Fibroblast of lung (primary cell): ENCODE measurements around the gene GPR132. TPM values are rescaled to one million over a fixed set of nuclear protein-coding genes. Genes with fewer than 3 reads are reported as not detected.

Source experiments
- DNase-seq, 2 donors: peaks; one replicate each; pipeline versions ENCODE4 v3.0.0 to v3.0.0-alpha.2; 2010; ENCODE audit warnings: low read depth in 2 of 2
- H2AFZ ChIP-seq: 2 replicates; pipeline ENCODE4 v1.5.1; 2012; ENCODE audit warnings: low read length, control low read depth, inconsistent platforms
- H3K27ac ChIP-seq: 2 replicates; pipeline ENCODE4 v1.5.1; 2011; ENCODE audit warnings: low read length, control low read depth; ENCODE audit not compliant: insufficient read depth
- H3K27me3 ChIP-seq: 2 replicates; pipeline ENCODE4 v1.5.1; 2011; ENCODE audit warnings: mild to moderate bottlenecking, low read length; ENCODE audit not compliant: control insufficient read depth, insufficient read depth
- H3K36me3 ChIP-seq: 2 replicates; pipeline ENCODE4 v1.5.1; 2011; ENCODE audit warnings: low read length; ENCODE audit not compliant: control insufficient read depth, insufficient read depth
- H3K4me1 ChIP-seq: 2 replicates; pipeline ENCODE4 v1.5.1; 2011; ENCODE audit warnings: low read length; ENCODE audit not compliant: control insufficient read depth, insufficient read depth; ENCODE audit errors: extremely low read depth
- H3K4me2 ChIP-seq: 2 replicates; pipeline ENCODE4 v1.5.1; 2011; ENCODE audit warnings: low read length, control low read depth; ENCODE audit not compliant: insufficient read depth; ENCODE audit errors: extremely low read depth
- H3K4me3 ChIP-seq, 4 experiments: fragments of 200-600 bp in 1 of 4; sonication (generic) in 1 of 4; replicated peaks in 1 of 4; 2 replicates each; pipeline ENCODE4 v1.5.1; 2011 to 2016; ENCODE audit warnings: low read length in 4 of 4, low read depth in 3 of 4, mild to moderate bottlenecking in 3 of 4, control low read depth in 2 of 4, inconsistent platforms in 1 of 4, mixed read lengths in 1 of 4; ENCODE audit not compliant: insufficient read depth in 1 of 4; ENCODE audit errors: control extremely low read depth in 1 of 4
- H3K79me2 ChIP-seq: 2 replicates; pipeline ENCODE4 v1.5.1; 2012; ENCODE audit warnings: mild to moderate bottlenecking, low read length, inconsistent platforms; ENCODE audit not compliant: control insufficient read depth, insufficient read depth
- H3K9ac ChIP-seq: 2 replicates; pipeline ENCODE4 v1.5.1; 2011; ENCODE audit warnings: mild to moderate bottlenecking, low read length, control low read depth; ENCODE audit not compliant: insufficient read depth
- H3K9me3 ChIP-seq: 2 replicates; pipeline ENCODE4 v1.5.1; 2012; ENCODE audit warnings: low read depth, low read length; ENCODE audit not compliant: control insufficient read depth, insufficient read depth
- H4K20me1 ChIP-seq: 2 replicates; pipeline ENCODE4 v1.5.1; 2011; ENCODE audit warnings: low read length; ENCODE audit not compliant: control insufficient read depth, insufficient read depth; ENCODE audit errors: extremely low read depth
- EZH2 ChIP-seq: IDR thresholded peaks from 2 replicates; pipeline ENCODE4 v1.5.1; 2012; ENCODE audit warnings: low read length, control low read depth, mild to moderate bottlenecking; ENCODE audit errors: missing control alignments
- polyA plus RNA-seq, 2 donors: library from polyadenylated mRNA; depleted of rRNA in 1 of 2; stranded (reverse) in 1 of 2; unstranded in 1 of 2; fragments of >200 nt; gene quantifications; 2 replicates each; pipeline ENCODE4 v1.2.1, GENCODE V29; 2011 to 2012; ENCODE audit warnings: missing spikeins in 1 of 2
- total RNA-seq: library from RNA; depleted of rRNA; stranded (reverse); fragments of >200 nt; gene quantifications from 2 replicates; pipeline ENCODE4 v1.2.1, GENCODE V29; 2014
- TF ChIP-seq, protein P1 (sequence below), 2 donors: IDR thresholded peaks in 1 of 2; conservative IDR thresholded peaks in 1 of 2; 1 replicate in 1 of 2; 2 replicates in 1 of 2; pipeline ENCODE4 v1.5.1; 2011 to 2012; ENCODE audit warnings: low read length in 2 of 2, control low read depth in 1 of 2, inconsistent platforms in 1 of 2, low read depth in 1 of 2, mild to moderate bottlenecking in 1 of 2

GPR132 gene
- total and polyA plus RNA-seq, 2 donors (not counting 1 experiment from before 2014, with no cell fraction given): 0.17 TPM; not detected in 1

DNA sequence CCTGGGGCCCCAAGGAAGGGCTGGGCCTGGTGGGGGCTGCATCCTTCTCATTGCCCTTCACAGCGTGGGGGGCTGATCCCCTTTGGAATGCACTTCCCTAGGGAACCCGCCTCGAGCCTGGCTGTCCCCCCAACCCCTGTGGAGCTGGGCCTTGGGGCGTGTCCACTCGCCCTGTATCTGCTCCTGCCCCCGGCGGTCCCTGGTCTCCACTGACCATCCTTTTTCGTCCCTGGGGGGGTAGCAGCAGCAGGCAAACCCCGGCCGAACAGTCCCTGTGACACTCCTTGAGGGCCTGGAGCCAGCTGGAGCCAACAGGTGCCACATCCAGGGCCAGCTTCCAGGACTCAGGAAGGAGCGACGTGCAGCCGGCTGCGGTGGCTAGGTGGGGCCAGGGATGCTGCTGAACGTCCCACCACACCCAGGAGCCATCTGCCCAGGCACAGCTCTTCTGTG lies 9.4 kb upstream of the GPR132 start:
- H3K27me3 ChIP-seq: peaks cover 6% of the 10 kb centered on the region
- H4K20me1 ChIP-seq: no peaks in the 10 kb centered on the region
- peaks cover 7% of the 10 kb centered on the region for H3K4me1 ChIP-seq
- H3K4me2 ChIP-seq: no peak overlapping the region
- no peak overlapping the region for H2AFZ ChIP-seq
- TF ChIP-seq, protein P1, sequence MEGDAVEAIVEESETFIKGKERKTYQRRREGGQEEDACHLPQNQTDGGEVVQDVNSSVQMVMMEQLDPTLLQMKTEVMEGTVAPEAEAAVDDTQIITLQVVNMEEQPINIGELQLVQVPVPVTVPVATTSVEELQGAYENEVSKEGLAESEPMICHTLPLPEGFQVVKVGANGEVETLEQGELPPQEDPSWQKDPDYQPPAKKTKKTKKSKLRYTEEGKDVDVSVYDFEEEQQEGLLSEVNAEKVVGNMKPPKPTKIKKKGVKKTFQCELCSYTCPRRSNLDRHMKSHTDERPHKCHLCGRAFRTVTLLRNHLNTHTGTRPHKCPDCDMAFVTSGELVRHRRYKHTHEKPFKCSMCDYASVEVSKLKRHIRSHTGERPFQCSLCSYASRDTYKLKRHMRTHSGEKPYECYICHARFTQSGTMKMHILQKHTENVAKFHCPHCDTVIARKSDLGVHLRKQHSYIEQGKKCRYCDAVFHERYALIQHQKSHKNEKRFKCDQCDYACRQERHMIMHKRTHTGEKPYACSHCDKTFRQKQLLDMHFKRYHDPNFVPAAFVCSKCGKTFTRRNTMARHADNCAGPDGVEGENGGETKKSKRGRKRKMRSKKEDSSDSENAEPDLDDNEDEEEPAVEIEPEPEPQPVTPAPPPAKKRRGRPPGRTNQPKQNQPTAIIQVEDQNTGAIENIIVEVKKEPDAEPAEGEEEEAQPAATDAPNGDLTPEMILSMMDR (conservative IDR thresholded peaks at IDR 0.05 in 1 of 2, IDR thresholded peaks at IDR 0.05 in 1 of 2; ENCODE audit: low read depth in 1 of 2, low read length in 2 of 2): no peak
- TF ChIP-seq EZH2: no peak
- no peak overlapping the region for H3K4me3 ChIP-seq
- H3K36me3 ChIP-seq: no peaks in the 10 kb centered on the region
- no peak for DNase-seq
- H3K27ac ChIP-seq: no peak overlapping the region
- no peaks in the 10 kb centered on the region for H3K9me3 ChIP-seq
- H3K9ac ChIP-seq: no peak overlapping the region
- no peaks in the 10 kb centered on the region for H3K79me2 ChIP-seq

DNA sequence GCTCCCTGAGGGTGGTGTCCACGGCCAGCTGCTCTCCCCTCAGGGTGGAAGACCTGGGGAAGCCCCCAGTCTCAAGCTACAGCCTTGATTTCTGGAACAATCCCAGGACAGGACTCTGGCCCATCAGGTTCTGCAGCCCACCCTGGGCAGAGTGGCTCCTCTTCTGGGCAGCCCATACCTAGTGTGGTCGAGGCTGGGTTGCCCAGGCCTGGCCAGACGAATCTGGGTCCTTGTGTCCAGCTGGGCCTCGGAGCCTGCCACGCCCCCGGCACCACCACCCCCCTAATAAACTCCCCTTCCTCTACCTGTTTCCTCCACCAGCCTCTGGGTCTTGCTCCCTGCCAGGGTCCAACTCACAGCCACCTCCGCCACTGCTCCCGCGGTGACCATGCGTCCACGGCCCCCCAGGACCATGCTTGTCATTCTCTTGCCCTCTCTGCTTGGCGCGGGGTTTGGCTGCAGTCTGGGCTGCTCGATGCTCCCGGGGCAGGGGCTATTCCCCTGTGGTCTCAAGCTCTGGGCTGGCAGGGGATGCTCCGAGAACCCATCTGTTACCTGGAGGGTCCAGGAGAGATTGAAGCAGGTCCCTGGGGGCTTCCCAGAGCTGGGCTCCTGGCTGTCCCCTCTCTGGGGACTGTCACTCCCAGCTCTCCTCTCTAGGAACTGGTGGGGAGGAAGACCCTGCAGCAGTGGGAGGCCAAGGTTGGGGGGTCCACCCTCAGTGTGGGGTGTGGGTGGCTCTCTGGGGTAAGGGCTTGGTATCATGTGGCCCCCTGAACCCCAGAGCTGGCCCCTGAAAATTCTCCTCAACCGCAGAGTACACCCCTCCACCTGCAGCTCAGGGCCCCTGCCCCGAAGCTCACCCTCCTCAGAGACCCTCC lies 8.7 kb upstream of the GPR132 start:
- DNase-seq: no peak
- no peak for TF ChIP-seq EZH2
- TF ChIP-seq, protein P1 (conservative IDR thresholded peaks at IDR 0.05 in 1 of 2, IDR thresholded peaks at IDR 0.05 in 1 of 2; ENCODE audit: low read depth in 1 of 2, low read length in 2 of 2): no peak

DNA sequence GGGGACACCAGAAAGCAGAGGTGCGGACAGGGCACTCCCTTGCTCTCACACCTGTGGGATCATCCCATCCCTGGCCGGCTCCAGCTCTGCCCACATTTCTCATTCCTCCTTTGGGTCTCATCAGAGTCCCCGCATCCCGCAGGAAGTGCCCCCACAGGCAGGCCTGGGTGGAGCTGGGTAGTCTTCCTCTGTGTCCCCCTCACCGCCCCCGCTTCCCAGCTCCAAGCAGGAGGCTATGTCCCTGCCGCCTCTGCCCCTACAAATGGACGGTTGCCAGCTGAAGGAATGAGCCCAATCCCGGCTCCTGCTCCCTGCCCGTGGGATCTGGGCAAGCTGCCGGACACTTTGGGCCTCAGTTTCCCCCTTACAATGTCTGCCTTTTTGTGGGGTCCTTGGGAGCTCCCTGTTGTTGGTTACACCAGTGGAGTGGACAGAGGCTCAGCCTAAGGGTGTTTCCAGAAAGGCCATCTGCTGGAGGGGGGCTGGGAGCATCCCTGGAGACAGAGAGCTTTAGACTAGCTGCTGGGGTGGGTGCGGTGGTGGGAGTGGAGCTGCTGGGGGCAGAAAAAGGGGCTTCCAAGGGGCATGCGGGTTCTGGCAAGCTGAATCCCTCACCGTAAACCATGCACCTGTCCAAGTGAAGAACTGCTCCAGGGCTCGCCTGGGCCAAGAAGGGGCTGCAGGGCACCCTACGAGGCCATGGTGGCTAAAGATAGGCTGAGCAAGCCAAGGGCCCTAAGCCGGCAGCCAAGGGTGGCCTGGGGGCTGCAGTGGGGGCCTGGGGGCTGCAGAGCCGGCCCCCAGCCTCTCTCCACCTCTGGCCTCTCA lies 7.9 kb upstream of the GPR132 start:
- peaks cover 6% of the 10 kb centered on the region for H3K27me3 ChIP-seq
- H4K20me1 ChIP-seq: no peaks in the 10 kb centered on the region
- DNase-seq: no peak
- no peak for TF ChIP-seq EZH2
- TF ChIP-seq, protein P1 (conservative IDR thresholded peaks at IDR 0.05 in 1 of 2, IDR thresholded peaks at IDR 0.05 in 1 of 2; ENCODE audit: low read depth in 1 of 2, low read length in 2 of 2): no peak
- no peak overlapping the region for H3K9ac ChIP-seq
- H3K9me3 ChIP-seq: no peaks in the 10 kb centered on the region
- H3K4me3 ChIP-seq: no peak overlapping the region
- no peaks in the 10 kb centered on the region for H3K79me2 ChIP-seq
- no peak overlapping the region for H3K27ac ChIP-seq
- H3K4me2 ChIP-seq: no peak overlapping the region
- no peak overlapping the region for H2AFZ ChIP-seq
- peaks cover 7% of the 10 kb centered on the region for H3K4me1 ChIP-seq
- no peaks in the 10 kb centered on the region for H3K36me3 ChIP-seq

More for the DNA sequence above, 8.7 kb upstream of the GPR132 start:
- H3K79me2 ChIP-seq: no peaks in the 10 kb centered on the region
- no peaks in the 10 kb centered on the region for H3K9me3 ChIP-seq
- no peak overlapping the region for H3K9ac ChIP-seq
- no peak overlapping the region for H3K4me2 ChIP-seq
- peaks cover 7% of the 10 kb centered on the region for H3K4me1 ChIP-seq
- no peak overlapping the region for H3K4me3 ChIP-seq
- H3K27ac ChIP-seq: no peak overlapping the region
- H4K20me1 ChIP-seq: no peaks in the 10 kb centered on the region
- H3K36me3 ChIP-seq: no peaks in the 10 kb centered on the region
- H3K27me3 ChIP-seq: peaks cover 6% of the 10 kb centered on the region
- no peak overlapping the region for H2AFZ ChIP-seq
